Loucy (cell line): Measurements from ENCODE around the gene VCAN.

Experiments used
- H2AFZ ChIP-seq: fragments of 200-600 bp; sonication (generic); 2 replicates; pipeline ENCODE4 v1.6.0; 2016; ENCODE audit warnings: antibody characterized with exemption, mild to moderate bottlenecking, low read length, moderate library complexity
- H3F3A ChIP-seq: fragments of 200-600 bp; 2 replicates; pipeline ENCODE4 v1.6.0; 2016; ENCODE audit warnings: antibody characterized with exemption, low read depth, mild to moderate bottlenecking
- H3K27me3 ChIP-seq: fragments of 200-600 bp; sonication (generic); 2 replicates; pipeline ENCODE4 v1.6.1; 2014; ENCODE audit warnings: low read length, mild to moderate bottlenecking; ENCODE audit not compliant: insufficient read depth, poor library complexity, severe bottlenecking
- H3K36me3 ChIP-seq: fragments of 200-600 bp; sonication (generic); 2 replicates; pipeline ENCODE4 v1.6.1; 2016; ENCODE audit warnings: low read length; ENCODE audit not compliant: insufficient read depth
- H3K4me1 ChIP-seq: fragments of 200-600 bp; sonication (generic); 2 replicates; pipeline ENCODE4 v1.5.1; 2014; ENCODE audit warnings: low read length, mild to moderate bottlenecking; ENCODE audit not compliant: insufficient read depth, poor library complexity, severe bottlenecking
- H3K4me2 ChIP-seq: fragments of 200-600 bp; sonication (generic); 2 replicates; pipeline ENCODE4 v1.6.0; 2014; ENCODE audit warnings: antibody characterized with exemption, low read length, low read depth, mild to moderate bottlenecking; ENCODE audit not compliant: poor library complexity, severe bottlenecking
- H3K4me3 ChIP-seq: fragments of 200-600 bp; sonication (generic); 2 replicates; pipeline ENCODE4 v1.5.1; 2014; ENCODE audit warnings: low read length, mild to moderate bottlenecking, mixed read lengths; ENCODE audit not compliant: poor library complexity, severe bottlenecking
- H3K79me2 ChIP-seq: fragments of 200-600 bp; sonication (generic); 2 replicates; pipeline ENCODE4 v1.6.1; 2014; ENCODE audit warnings: low read length; ENCODE audit not compliant: insufficient read depth
- H3K9ac ChIP-seq: fragments of 200-600 bp; sonication (generic); 2 replicates; pipeline ENCODE4 v1.6.0; 2014; ENCODE audit warnings: mild to moderate bottlenecking, low read depth, low read length, moderate library complexity; ENCODE audit not compliant: poor library complexity, severe bottlenecking
- H3K9me2 ChIP-seq: fragments of 200-600 bp; sonication (generic); replicated peaks from 2 replicates; pipeline ENCODE4 v1.6.1; 2016; ENCODE audit warnings: low read depth, low read length, mixed read lengths
- H3K9me3 ChIP-seq: fragments of 200-600 bp; sonication (generic); 2 replicates; pipeline ENCODE4 v1.6.1; 2014; ENCODE audit warnings: mild to moderate bottlenecking, antibody characterized with exemption, low read length, low read depth; ENCODE audit not compliant: insufficient read depth
- H4K20me1 ChIP-seq: fragments of 200-600 bp; sonication (generic); 2 replicates; pipeline ENCODE4 v1.6.0; 2014; ENCODE audit warnings: antibody characterized with exemption, low read length, mild to moderate bottlenecking; ENCODE audit not compliant: insufficient read depth, poor library complexity, severe bottlenecking
- CTCF ChIP-seq: fragments of 200-600 bp; sonication (generic); conservative IDR thresholded peaks from 2 replicates; pipeline ENCODE4 v1.5.1; 2014; ENCODE audit warnings: mild to moderate bottlenecking, antibody characterized with exemption, low read length
- EZH2phosphoT487 ChIP-seq: fragments of 200-600 bp; IDR thresholded peaks from 2 replicates; pipeline ENCODE4 v1.6.1; 2018; ENCODE audit warnings: antibody characterized with exemption, mild to moderate bottlenecking, moderate library complexity, borderline replicate concordance

Gene VCAN

GRCh38 chr5:83490203-83490602, 18.7 kb downstream of the VCAN start:
- H3K36me3 ChIP-seq: no peaks in the 10 kb centered on the region
- no peaks in the 10 kb centered on the region for H3F3A ChIP-seq
- no peak overlapping the region for H3K4me2 ChIP-seq
- TF ChIP-seq CTCF: no peak
- H3K27me3 ChIP-seq: no peaks in the 10 kb centered on the region
- no peaks in the 10 kb centered on the region for H3K79me2 ChIP-seq
- H2AFZ ChIP-seq: no peak overlapping the region
- H3K9me2 ChIP-seq: no peaks in the 10 kb centered on the region
- H3K4me1 ChIP-seq: no peaks in the 10 kb centered on the region
- H3K9ac ChIP-seq: no peak overlapping the region
- H3K4me3 ChIP-seq: no peak overlapping the region
- no peaks in the 10 kb centered on the region for H4K20me1 ChIP-seq
- no peaks in the 10 kb centered on the region for H3K9me3 ChIP-seq

GRCh38 chr5:83492331-83492730, 20.8 kb downstream of the VCAN start:
- no peaks in the 10 kb centered on the region for H3K9me2 ChIP-seq
- no peaks in the 10 kb centered on the region for H3K79me2 ChIP-seq
- no peaks in the 10 kb centered on the region for H3K27me3 ChIP-seq
- H3K4me3 ChIP-seq: no peak overlapping the region
- no peaks in the 10 kb centered on the region for H3F3A ChIP-seq
- no peaks in the 10 kb centered on the region for H4K20me1 ChIP-seq
- H3K4me2 ChIP-seq: no peak overlapping the region
- no peaks in the 10 kb centered on the region for H3K4me1 ChIP-seq
- no peak overlapping the region for H2AFZ ChIP-seq
- H3K36me3 ChIP-seq: no peaks in the 10 kb centered on the region
- TF ChIP-seq CTCF: no peak
- TF ChIP-seq EZH2phosphoT487: no peak
- H3K9me3 ChIP-seq: no peaks in the 10 kb centered on the region
- no peak overlapping the region for H3K9ac ChIP-seq

- Histone ChIP-seq H3K4me3 (no peak overlapping the region), H3K9me3 (no peaks in the 10 kb centered on the region), H3K36me3 (no peaks in the 10 kb centered on the region), H2AFZ (no peak overlapping the region), H3K27me3 (no peaks in the 10 kb centered on the region), H3K79me2 (no peaks in the 10 kb centered on the region), H3K4me2 (no peak overlapping the region), H3K9me2 (no peaks in the 10 kb centered on the region), H4K20me1 (no peaks in the 10 kb centered on the region), H3F3A (no peaks in the 10 kb centered on the region), H3K9ac (no peak overlapping the region), H3K4me1 (no peaks in the 10 kb centered on the region)
- no peak for TF ChIP-seq CTCF
- no peak for TF ChIP-seq EZH2phosphoT487
Measured at GRCh38 chr5:83493644-83494043, 22.1 kb downstream of the VCAN start.
